Sigmoid colon (tissue), 4 donors: ENCODE results near the gene SCNN1B.

Experiments used
- CTCF ChIP-seq, 4 experiments: fragments of 450-650 bp in 3 of 4; fragments of 200-600 bp in 1 of 4; IDR thresholded peaks; one replicate each; pipeline ENCODE4 v1.5.1; 2016 to 2019; ENCODE audit warnings: antibody characterized with exemption in 4 of 4, mild to moderate bottlenecking in 3 of 4, moderate library complexity in 2 of 4
- EP300 ChIP-seq, 4 donors: sonication (generic); formaldehyde crosslinking; IDR thresholded peaks; one replicate each; pipeline ENCODE4 v1.6.1; 2017; ENCODE audit warnings: antibody characterized with exemption in 4 of 4
- POLR2A ChIP-seq, 2 donors: fragments of 450-650 bp; IDR thresholded peaks; one replicate each; pipeline ENCODE4 v1.6.1; 2016; ENCODE audit warnings: antibody characterized with exemption in 2 of 2, mild to moderate bottlenecking in 2 of 2, moderate library complexity in 2 of 2
- POLR2AphosphoS5 ChIP-seq, 4 donors: sonication (generic); formaldehyde crosslinking; IDR thresholded peaks; one replicate each; pipeline ENCODE4 v1.6.1; 2017; ENCODE audit warnings: antibody characterized with exemption in 4 of 4

GRCh38 chr16:23345237-23345636, 43.1 kb downstream of the SCNN1B start:
- TF ChIP-seq CTCF (IDR thresholded peaks at IDR 0.05) (no peak), POLR2AphosphoS5 (IDR thresholded peaks at IDR 0.05) (no peak), POLR2A (IDR thresholded peaks at IDR 0.05) (no peak), EP300 (IDR thresholded peaks at IDR 0.05) (no peak)
